Lower lobe of right lung (tissue), 2 donors: ENCODE data around the gene RPS17. TPM values are rescaled to one million over a fixed set of nuclear protein-coding genes. Genes with fewer than 3 reads are reported as not detected.
A peak's percentile ranks its signal among the peaks of the same experiment; 100 is the strongest.

Experiments
- ATAC-seq, 2 donors: fragments of 200-7000 bp; cut with Tn5 transposase; one replicate each; pipeline ENCODE4 v1.9.1; 2020 to 2022; ENCODE audit warnings: mild to moderate bottlenecking in 2 of 2, moderate library complexity in 2 of 2
- DNase-seq: peaks from one replicate; pipeline ENCODE4 v3.0.0-alpha.2; 2020
- H3K27ac ChIP-seq: fragments of 200-600 bp; one replicate; pipeline ENCODE4 v1.8.0; 2022
- H3K27me3 ChIP-seq: fragments of 200-600 bp; one replicate; pipeline ENCODE4 v1.8.0; 2022; ENCODE audit warnings: low read depth
- H3K36me3 ChIP-seq: fragments of 200-600 bp; one replicate; pipeline ENCODE4 v1.8.0; 2022; ENCODE audit warnings: mild to moderate bottlenecking
- H3K4me1 ChIP-seq: fragments of 200-600 bp; one replicate; pipeline ENCODE4 v1.8.0; 2022
- H3K4me3 ChIP-seq: fragments of 200-600 bp; one replicate; pipeline ENCODE4 v1.8.0; 2022; ENCODE audit warnings: mild to moderate bottlenecking
- H3K9me3 ChIP-seq: fragments of 200-600 bp; one replicate; pipeline ENCODE4 v1.8.0; 2022
- CTCF ChIP-seq: fragments of 200-600 bp; IDR thresholded peaks from one replicate; pipeline ENCODE4 v1.8.0; 2022; ENCODE audit warnings: antibody characterized with exemption, mild to moderate bottlenecking
- intact Hi-C: fragments of 100-400 bp; cut with DNase I; formaldehyde crosslinking; loops from one replicate; pipeline ENCODE4 v1.11.0; 2022
- long read RNA-seq: library from polyadenylated mRNA; unstranded; transcript quantifications from one replicate; pipeline ENCODE4 v2.0.0, GENCODE V29; 2021
- total RNA-seq: library from RNA; stranded (reverse); fragmentation: NEBNext Ultra II Directional; extraction: Animal tissue kit (Norgen Biotek cat#: 25700); gene quantifications from one replicate; pipeline ENCODE4 v1.2.1, GENCODE V29; 2021
- donor health status: DM: no; HTN: yes; CAD: no; lungs with severe emphysema.

RPS17 gene
- 1,182 TPM for total RNA-seq
- long read RNA-seq, transcript RPS17-210 (5 exons, 488 nt) = major isoform, 159 of 160 reads
- long read RNA-seq, partial matches to known transcripts = 0 of 160 reads
- long read RNA-seq, other reads (novel, unspliced or antisense) = 0 of 160 reads

GRCh38 chr15:82540055-82540983 lies at the start of gene RPS17:
RPS17 (minus strand) TSS chr15:82540457; CDS start chr15:82540428, 29 bp downstream.
- Histone ChIP-seq H3K27me3 (no peaks in the 10 kb centered on the region), H3K4me3 (peak within 1 kb of the TSS; percentile 97), H3K9me3 (no peaks in the 10 kb centered on the region), H3K4me1 (peaks cover 26% of the 10 kb centered on the region), H3K27ac (peak within 1 kb of the TSS; percentile 86), H3K36me3 (peaks cover 37% of the 10 kb centered on the region)
- intact Hi-C loops = no loop called here
- ATAC-seq = peak; percentile 98 to 99
- peak; percentile 99 for TF ChIP-seq CTCF
- peak; percentile 98 for DNase-seq

- H3K36me3 ChIP-seq = no peaks in the 10 kb centered on the region
- H3K27me3 ChIP-seq = peaks cover 6% of the 10 kb centered on the region
- no peaks in the 10 kb centered on the region for H3K9me3 ChIP-seq
- H3K27ac ChIP-seq = no peak overlapping the region
- intact Hi-C loops = no loop called here
- no peak for ATAC-seq
- no peak overlapping the region for H3K4me3 ChIP-seq
- no peak for TF ChIP-seq CTCF
- H3K4me1 ChIP-seq = no peaks in the 10 kb centered on the region
- DNase-seq = no peak
These were observed 47.5 kb upstream of the RPS17 start for GRCh38 chr15:82587805-82588204.

GRCh38 chr15:82585072-82585471 lies 44.8 kb upstream of the RPS17 start:
- ATAC-seq (no peak), DNase-seq (no peak)
- intact Hi-C loops = no loop called here
- Histone ChIP-seq H3K4me1 (no peaks in the 10 kb centered on the region), H3K27me3 (no peaks in the 10 kb centered on the region), H3K27ac (no peak overlapping the region), H3K36me3 (no peaks in the 10 kb centered on the region), H3K9me3 (no peaks in the 10 kb centered on the region), H3K4me3 (no peak overlapping the region)
- no peak for TF ChIP-seq CTCF

- TF ChIP-seq CTCF = no peak
- no peak overlapping the region for H3K27ac ChIP-seq
- ATAC-seq = no peak
- H3K4me1 ChIP-seq = no peaks in the 10 kb centered on the region
- H3K4me3 ChIP-seq = no peak overlapping the region
- intact Hi-C loops = no loop called here
- no peaks in the 10 kb centered on the region for H3K36me3 ChIP-seq
- DNase-seq = no peak
- H3K9me3 ChIP-seq = no peaks in the 10 kb centered on the region
- no peaks in the 10 kb centered on the region for H3K27me3 ChIP-seq
These were observed 40.5 kb upstream of the RPS17 start for GRCh38 chr15:82580713-82581112.

- no peaks in the 10 kb centered on the region for H3K36me3 ChIP-seq
- ATAC-seq (no peak), DNase-seq (no peak)
- H3K27me3 ChIP-seq = no peaks in the 10 kb centered on the region
- H3K4me3 ChIP-seq = no peak overlapping the region
- TF ChIP-seq CTCF = no peak
- intact Hi-C loops = no loop called here
- H3K27ac ChIP-seq = no peak overlapping the region
- no peaks in the 10 kb centered on the region for H3K9me3 ChIP-seq
- peaks cover 6% of the 10 kb centered on the region for H3K4me1 ChIP-seq
These were observed 35.1 kb upstream of the RPS17 start for GRCh38 chr15:82575335-82575734.
